ENCODE results near the gene ARHGEF5.
A peak's percentile ranks its signal among the peaks of the same experiment; 100 is the strongest.
"Not testable (repeated sequence)": the region's sequence is repeated elsewhere in the genome, so short reads cannot be mapped to it uniquely, and the experiment has no call there.

ARHGEF5 gene

DNA sequence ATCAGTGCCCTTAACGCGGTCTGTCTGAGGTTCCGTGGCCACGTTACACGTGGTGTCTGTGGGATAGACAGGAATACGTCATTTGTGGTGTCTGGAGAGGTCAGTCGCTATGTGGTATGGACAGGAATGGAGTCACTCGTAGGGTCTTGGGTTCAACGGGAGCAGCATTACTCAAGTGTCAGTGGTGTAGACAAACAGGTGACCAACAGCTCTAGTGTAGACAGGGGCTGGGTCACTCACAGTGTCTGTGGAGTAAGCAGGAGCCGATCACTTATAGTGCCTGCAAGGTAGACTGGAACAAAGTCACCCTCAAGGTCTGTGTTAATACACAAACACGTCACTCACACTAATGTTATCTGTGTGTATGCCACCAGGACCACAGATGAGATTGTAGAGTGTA lies 1.7 kb downstream of the ARHGEF5 start:
- not testable (repeated sequence) for H3K4me3 Mint-ChIP-seq; H3K9me3 Mint-ChIP-seq; H3K4me1 Mint-ChIP-seq; H3K36me3 Mint-ChIP-seq; DNase-seq (ENCODE audit: low spot score in 2 of 2); H3K27ac Mint-ChIP-seq
- peak; percentile 22 for ATAC-seq

GRCh38 chr7:144362061-144362460 lies 6.9 kb downstream of the ARHGEF5 start:
- peak; percentile 8 for ATAC-seq
- H3K4me1 Mint-ChIP-seq; H3K4me3 Mint-ChIP-seq; H3K9me3 Mint-ChIP-seq; DNase-seq (ENCODE audit: low spot score in 2 of 2); H3K36me3 Mint-ChIP-seq; H3K27ac Mint-ChIP-seq: not testable (repeated sequence)

DNA sequence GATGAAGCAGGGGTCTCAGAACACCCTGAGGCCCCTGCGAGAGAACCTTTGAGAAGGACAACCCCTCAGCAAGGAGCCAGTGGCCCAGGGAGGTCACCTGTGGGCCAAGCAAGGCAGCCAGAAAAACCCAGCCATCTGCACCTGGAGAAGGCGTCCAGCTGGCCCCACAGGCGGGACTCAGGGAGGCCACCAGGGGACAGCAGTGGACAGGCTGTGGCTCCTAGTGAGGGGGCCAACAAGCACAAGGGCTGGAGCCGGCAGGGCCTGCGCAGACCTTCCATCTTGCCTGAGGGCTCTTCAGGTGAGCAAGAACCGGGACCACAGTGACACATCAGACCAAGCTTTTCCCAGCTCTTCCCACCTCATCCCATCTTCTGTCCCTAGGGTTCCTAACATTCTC lies 10.3 kb downstream of the ARHGEF5 start:
- not testable (repeated sequence) for ATAC-seq

DNA sequence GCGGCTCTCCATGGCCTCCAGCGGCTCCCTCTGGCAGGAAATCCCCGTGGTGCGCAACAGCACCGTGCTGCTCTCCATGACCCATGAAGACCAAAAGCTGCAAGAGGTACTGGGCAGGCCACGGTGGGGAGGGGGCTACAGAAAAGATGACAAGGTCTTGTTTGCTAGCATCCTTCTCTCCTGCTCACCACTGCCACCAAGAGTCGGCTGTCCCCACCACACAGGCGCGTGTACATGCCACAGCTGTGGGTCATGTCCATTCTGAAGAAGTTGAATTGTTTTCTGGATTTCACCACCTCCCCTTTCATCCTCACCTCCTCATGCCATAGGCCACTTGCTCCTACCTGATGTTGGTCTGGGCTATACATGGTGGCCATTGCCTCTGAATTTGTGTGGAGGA lies 12.0 kb downstream of the ARHGEF5 start:
- not testable (repeated sequence) for DNase-seq (ENCODE audit: low spot score in 2 of 2); H3K27ac Mint-ChIP-seq; H3K4me3 Mint-ChIP-seq; H3K9me3 Mint-ChIP-seq; ATAC-seq; H3K4me1 Mint-ChIP-seq; H3K36me3 Mint-ChIP-seq

More for the DNA sequence above, 10.3 kb downstream of the ARHGEF5 start:
- DNase-seq (ENCODE audit: low spot score in 2 of 2); H3K4me3 Mint-ChIP-seq; H3K36me3 Mint-ChIP-seq; H3K4me1 Mint-ChIP-seq; H3K27ac Mint-ChIP-seq; H3K9me3 Mint-ChIP-seq: not testable (repeated sequence)

- H3K36me3 Mint-ChIP-seq; H3K27ac Mint-ChIP-seq; H3K4me3 Mint-ChIP-seq; DNase-seq (ENCODE audit: low spot score in 2 of 2); H3K4me1 Mint-ChIP-seq; H3K9me3 Mint-ChIP-seq; ATAC-seq: not testable (repeated sequence)
Observed at GRCh38 chr7:144369221-144369620, 14.0 kb downstream of the ARHGEF5 start.

- no peak for DNase-seq (ENCODE audit: low spot score in 2 of 2)
- no peak overlapping the region for H3K4me3 Mint-ChIP-seq
Observed at GRCh38 chr7:144378651-144379050, 23.4 kb downstream of the ARHGEF5 start.

DNA sequence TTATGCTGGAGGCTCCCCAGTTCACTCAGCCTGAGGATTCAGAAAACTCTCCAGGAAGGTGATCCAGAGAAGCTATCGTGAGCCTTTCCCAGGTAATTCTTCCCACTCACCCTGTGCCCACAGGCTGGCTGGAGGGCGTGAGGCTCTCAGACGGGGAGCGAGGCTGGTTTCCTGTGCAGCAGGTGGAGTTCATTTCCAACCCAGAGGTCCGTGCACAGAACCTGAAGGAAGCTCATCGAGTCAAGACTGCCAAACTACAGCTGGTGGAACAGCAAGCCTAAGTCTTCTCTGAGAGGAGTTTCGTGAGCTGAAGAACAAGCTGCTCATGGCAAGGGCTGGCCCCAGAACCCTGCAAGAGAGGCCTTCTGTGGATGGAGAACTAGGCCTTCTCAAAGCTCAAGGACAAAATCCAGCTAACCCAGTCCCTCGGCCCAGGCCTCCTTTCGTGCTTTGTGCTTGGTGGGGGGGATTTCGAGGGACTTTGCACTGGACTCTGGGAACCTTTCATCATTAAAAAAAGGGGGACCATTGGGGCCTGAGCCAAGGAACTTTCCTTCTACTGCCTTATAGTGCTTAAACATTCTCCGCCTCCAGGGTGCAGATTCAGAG lies 24.7 kb downstream of the ARHGEF5 start:
- no peak for DNase-seq (ENCODE audit: low spot score in 2 of 2)
- H3K4me1 Mint-ChIP-seq, result peaks cover 8% of the 10 kb centered on the region
- H3K36me3 Mint-ChIP-seq, result peaks cover 2% of the 10 kb centered on the region
- no peak for ATAC-seq
- no peak overlapping the region for H3K27ac Mint-ChIP-seq
- H3K9me3 Mint-ChIP-seq, result no peaks in the 10 kb centered on the region
- no peak overlapping the region for H3K4me3 Mint-ChIP-seq

More at GRCh38 chr7:144378651-144379050, 23.4 kb downstream of the ARHGEF5 start:
- Mint-ChIP-seq H3K27ac (no peak overlapping the region), H3K9me3 (no peaks in the 10 kb centered on the region), H3K4me1 (no peaks in the 10 kb centered on the region), H3K36me3 (no peaks in the 10 kb centered on the region)
- no peak for ATAC-seq

DNA sequence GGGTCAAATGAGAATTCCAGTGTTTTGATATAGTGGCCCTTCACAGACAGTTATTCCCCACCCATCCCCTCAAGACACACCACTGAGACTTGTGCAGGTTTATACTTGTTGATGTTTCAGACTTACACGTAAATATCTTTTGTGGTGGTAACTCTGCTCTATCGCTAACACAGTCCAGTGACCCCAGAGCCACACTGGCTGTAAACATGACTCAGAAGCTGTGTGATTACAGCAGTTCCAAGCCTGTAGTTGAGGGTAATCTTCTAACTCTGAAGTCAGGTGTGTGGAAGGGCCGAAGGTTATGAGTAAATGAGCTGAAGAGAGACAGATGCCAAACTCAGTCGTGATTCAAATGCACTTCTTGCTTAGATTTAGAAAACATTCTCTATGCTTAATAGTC lies 28.9 kb downstream of the ARHGEF5 start:
- no peak overlapping the region for H3K4me3 Mint-ChIP-seq

GRCh38 chr7:144384555-144385245 lies 29.5 kb downstream of the ARHGEF5 start:
- H3K4me1 Mint-ChIP-seq, result peaks cover 10% of the 10 kb centered on the region
- H3K27ac Mint-ChIP-seq, result peak overlapping the region; percentile 17
- no peaks in the 10 kb centered on the region for H3K9me3 Mint-ChIP-seq
- H3K36me3 Mint-ChIP-seq, result peaks cover 6% of the 10 kb centered on the region
- ATAC-seq (peak; percentile 72), DNase-seq (ENCODE audit: low spot score in 2 of 2) (no peak)
- no peak overlapping the region for H3K4me3 Mint-ChIP-seq

More for the DNA sequence above, 28.9 kb downstream of the ARHGEF5 start:
- peaks cover 6% of the 10 kb centered on the region for H3K36me3 Mint-ChIP-seq
- no peak for DNase-seq (ENCODE audit: low spot score in 2 of 2)
- peak; percentile 62 for ATAC-seq
- H3K4me1 Mint-ChIP-seq, result peaks cover 10% of the 10 kb centered on the region
- peak overlapping the region; percentile 17 for H3K27ac Mint-ChIP-seq
- H3K9me3 Mint-ChIP-seq, result no peaks in the 10 kb centered on the region

DNA sequence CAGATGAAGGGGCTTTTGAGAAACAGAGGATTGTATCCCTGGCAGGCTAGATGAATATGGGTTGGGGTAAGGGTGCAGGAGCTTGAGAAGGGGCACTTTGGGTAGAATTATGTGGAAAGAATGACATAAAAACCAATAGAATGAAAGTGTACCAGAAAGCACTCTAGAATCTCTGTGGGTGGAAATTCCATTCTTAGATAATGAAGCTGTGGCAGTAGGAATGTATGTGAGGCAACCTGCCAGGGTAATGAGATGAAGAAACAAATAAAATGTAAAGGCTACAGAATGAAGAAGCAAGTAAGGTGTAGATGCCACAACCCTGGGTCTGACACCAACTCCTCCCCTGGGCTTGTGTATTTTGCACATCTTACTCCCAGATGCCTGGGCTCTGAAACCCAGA lies 31.5 kb downstream of the ARHGEF5 start:
- no peak overlapping the region for H3K4me3 Mint-ChIP-seq
- no peak overlapping the region for H3K27ac Mint-ChIP-seq
- peaks cover 6% of the 10 kb centered on the region for H3K36me3 Mint-ChIP-seq
- peaks cover 10% of the 10 kb centered on the region for H3K4me1 Mint-ChIP-seq
- ATAC-seq, result no peak
- DNase-seq (ENCODE audit: low spot score in 2 of 2), result no peak
- no peaks in the 10 kb centered on the region for H3K9me3 Mint-ChIP-seq

- ATAC-seq (no peak), DNase-seq (ENCODE audit: low spot score in 2 of 2) (no peak)
- Mint-ChIP-seq H3K4me1 (peaks cover 10% of the 10 kb centered on the region), H3K27ac (no peak overlapping the region), H3K36me3 (peaks cover 6% of the 10 kb centered on the region), H3K4me3 (no peak overlapping the region), H3K9me3 (no peaks in the 10 kb centered on the region)
Observed at GRCh38 chr7:144388950-144389349, 33.7 kb downstream of the ARHGEF5 start.

DNA sequence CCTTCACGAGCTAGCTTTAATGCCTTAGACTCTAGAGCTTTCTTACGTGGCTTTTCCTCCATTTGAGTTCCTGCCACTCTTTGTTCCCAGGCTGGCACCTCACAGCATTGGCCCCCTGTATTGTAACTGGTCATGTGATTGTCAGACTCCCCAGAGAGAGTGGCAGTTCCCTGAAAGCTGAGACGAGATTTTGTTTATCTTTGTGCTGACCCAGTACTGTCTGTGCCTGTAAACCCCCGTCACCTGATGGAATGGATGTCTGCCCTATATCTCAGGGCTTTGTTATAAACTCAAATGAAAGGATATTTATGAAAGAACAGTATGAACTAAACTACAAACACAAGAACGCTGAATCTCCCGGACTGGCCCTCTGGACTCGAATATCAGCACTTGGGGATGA lies 35.3 kb downstream of the ARHGEF5 start:
- H3K4me1 Mint-ChIP-seq, result no peaks in the 10 kb centered on the region
- no peak for ATAC-seq
- H3K9me3 Mint-ChIP-seq, result no peaks in the 10 kb centered on the region
- no peaks in the 10 kb centered on the region for H3K36me3 Mint-ChIP-seq
- H3K27ac Mint-ChIP-seq, result no peak overlapping the region
- no peak for DNase-seq (ENCODE audit: low spot score in 2 of 2)
- no peak overlapping the region for H3K4me3 Mint-ChIP-seq

GRCh38 chr7:144391014-144391413 lies 35.8 kb downstream of the ARHGEF5 start:
- no peak overlapping the region for H3K4me3 Mint-ChIP-seq
- ATAC-seq, result no peak

GRCh38 chr7:144391823-144392255 lies 36.6 kb downstream of the ARHGEF5 start:
- Mint-ChIP-seq H3K9me3 (no peaks in the 10 kb centered on the region), H3K4me1 (no peaks in the 10 kb centered on the region), H3K4me3 (no peak overlapping the region), H3K36me3 (no peaks in the 10 kb centered on the region), H3K27ac (no peak overlapping the region)
- ATAC-seq (peak; percentile 69), DNase-seq (ENCODE audit: low spot score in 2 of 2) (no peak)

More at GRCh38 chr7:144391014-144391413, 35.8 kb downstream of the ARHGEF5 start:
- Mint-ChIP-seq H3K4me1 (no peaks in the 10 kb centered on the region), H3K27ac (no peak overlapping the region), H3K36me3 (no peaks in the 10 kb centered on the region), H3K9me3 (no peaks in the 10 kb centered on the region)
- DNase-seq (ENCODE audit: low spot score in 2 of 2), result no peak

GRCh38 chr7:144397086-144397485 lies 41.9 kb downstream of the ARHGEF5 start:
- no peak overlapping the region for H3K4me3 Mint-ChIP-seq
- H3K4me1 Mint-ChIP-seq, result no peaks in the 10 kb centered on the region
- no peaks in the 10 kb centered on the region for H3K9me3 Mint-ChIP-seq
- peak; percentile 8 for ATAC-seq
- H3K36me3 Mint-ChIP-seq, result no peaks in the 10 kb centered on the region
- H3K27ac Mint-ChIP-seq, result no peak overlapping the region
- no peak for DNase-seq (ENCODE audit: low spot score in 2 of 2)

DNA sequence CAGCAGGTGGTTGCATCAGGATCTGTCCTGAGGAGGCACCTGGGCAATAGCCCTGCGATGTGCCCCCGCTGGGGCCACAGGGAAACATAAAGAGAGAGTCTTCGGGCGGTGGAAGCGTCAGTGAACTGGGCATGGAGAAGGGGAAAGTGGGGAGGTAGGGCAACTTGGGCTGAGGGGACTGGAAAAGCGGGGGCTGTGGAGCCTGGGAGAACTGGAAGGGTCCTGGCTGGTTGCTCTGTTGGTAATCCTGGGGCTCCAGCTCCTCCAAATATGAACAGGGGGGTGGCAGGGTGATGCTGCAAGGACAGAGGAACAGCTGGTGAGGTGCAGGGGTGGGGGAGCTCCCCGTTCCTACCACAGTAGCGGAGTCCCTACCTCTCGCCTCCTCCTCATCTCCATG lies 43.1 kb downstream of the ARHGEF5 start:
- ATAC-seq (no peak), DNase-seq (ENCODE audit: low spot score in 2 of 2) (no peak)
- no peaks in the 10 kb centered on the region for H3K9me3 Mint-ChIP-seq
- H3K27ac Mint-ChIP-seq, result no peak overlapping the region
- no peaks in the 10 kb centered on the region for H3K36me3 Mint-ChIP-seq
- no peaks in the 10 kb centered on the region for H3K4me1 Mint-ChIP-seq
- no peak overlapping the region for H3K4me3 Mint-ChIP-seq
